ENCODE data around the gene BIN1.
A peak's percentile ranks its signal among the peaks of the same experiment; 100 is the strongest.

BIN1 gene

GRCh38 chr2:127110985-127111384 is 4.0 kb upstream of the BIN1 start:
- H3K27me3 ChIP-seq (ENCODE audit: control insufficient read depth, insufficient read depth, low read length): peaks cover 6% of the 10 kb centered on the region
- H3K4me3 ChIP-seq (ENCODE audit: low read depth, low read length): no peak overlapping the region
- no peaks in the 10 kb centered on the region for H3K36me3 ChIP-seq (ENCODE audit: control insufficient read depth, insufficient read depth, low read length)
- no peak overlapping the region for H3K9ac ChIP-seq (ENCODE audit: low read depth, low read length)
- peaks cover 5% of the 10 kb centered on the region for H3K4me1 ChIP-seq (ENCODE audit: control insufficient read depth, insufficient read depth, low read length)
- H3K9me3 ChIP-seq (ENCODE audit: control insufficient read depth, insufficient read depth, low read length): no peaks in the 10 kb centered on the region

- no peaks in the 10 kb centered on the region for H3K36me3 ChIP-seq (ENCODE audit: control insufficient read depth, insufficient read depth, low read length)
- peaks cover 6% of the 10 kb centered on the region for H3K27me3 ChIP-seq (ENCODE audit: control insufficient read depth, insufficient read depth, low read length)
- H3K9me3 ChIP-seq (ENCODE audit: control insufficient read depth, insufficient read depth, low read length): no peaks in the 10 kb centered on the region
- peaks cover 9% of the 10 kb centered on the region for H3K4me1 ChIP-seq (ENCODE audit: control insufficient read depth, insufficient read depth, low read length)
- no peak overlapping the region for H3K9ac ChIP-seq (ENCODE audit: low read depth, low read length)
- H3K4me3 ChIP-seq (ENCODE audit: low read depth, low read length): peak overlapping the region; percentile 79
These were observed 1.2 kb upstream of the BIN1 start for GRCh38 chr2:127108090-127108523.

GRCh38 chr2:127107622-127107999 is 657 bp upstream of the BIN1 start:
- no peak overlapping the region for H3K9ac ChIP-seq (ENCODE audit: low read depth, low read length)

GRCh38 chr2:127106457-127106990 is 430 bp downstream of the BIN1 start:
- Histone ChIP-seq H3K4me3 (ENCODE audit: low read depth, low read length) (peak overlapping the region; percentile 79), H3K4me1 (ENCODE audit: control insufficient read depth, insufficient read depth, low read length) (peaks cover 9% of the 10 kb centered on the region), H3K27me3 (ENCODE audit: control insufficient read depth, insufficient read depth, low read length) (peaks cover 6% of the 10 kb centered on the region), H3K36me3 (ENCODE audit: control insufficient read depth, insufficient read depth, low read length) (no peaks in the 10 kb centered on the region), H3K9ac (ENCODE audit: low read depth, low read length) (peak overlapping the region; percentile 65), H3K9me3 (ENCODE audit: control insufficient read depth, insufficient read depth, low read length) (no peaks in the 10 kb centered on the region)

More at GRCh38 chr2:127107622-127107999, 657 bp upstream of the BIN1 start:
- Histone ChIP-seq H3K9me3 (ENCODE audit: control insufficient read depth, insufficient read depth, low read length) (no peaks in the 10 kb centered on the region), H3K36me3 (ENCODE audit: control insufficient read depth, insufficient read depth, low read length) (no peaks in the 10 kb centered on the region), H3K4me1 (ENCODE audit: control insufficient read depth, insufficient read depth, low read length) (peaks cover 9% of the 10 kb centered on the region), H3K4me3 (ENCODE audit: low read depth, low read length) (peak overlapping the region; percentile 79), H3K27me3 (ENCODE audit: control insufficient read depth, insufficient read depth, low read length) (peaks cover 6% of the 10 kb centered on the region)

- Histone ChIP-seq H3K4me3 (ENCODE audit: low read depth, low read length) (peak overlapping the region; percentile 79), H3K9me3 (ENCODE audit: control insufficient read depth, insufficient read depth, low read length) (no peaks in the 10 kb centered on the region), H3K36me3 (ENCODE audit: control insufficient read depth, insufficient read depth, low read length) (no peaks in the 10 kb centered on the region), H3K27me3 (ENCODE audit: control insufficient read depth, insufficient read depth, low read length) (peaks cover 6% of the 10 kb centered on the region), H3K4me1 (ENCODE audit: control insufficient read depth, insufficient read depth, low read length) (peaks cover 9% of the 10 kb centered on the region), H3K9ac (ENCODE audit: low read depth, low read length) (peak overlapping the region; percentile 65)
These were observed 1.1 kb downstream of the BIN1 start for GRCh38 chr2:127105656-127106456.

- Histone ChIP-seq H3K4me1 (ENCODE audit: control insufficient read depth, insufficient read depth, low read length) (peaks cover 9% of the 10 kb centered on the region), H3K9me3 (ENCODE audit: control insufficient read depth, insufficient read depth, low read length) (no peaks in the 10 kb centered on the region), H3K9ac (ENCODE audit: low read depth, low read length) (peak overlapping the region; percentile 37), H3K36me3 (ENCODE audit: control insufficient read depth, insufficient read depth, low read length) (no peaks in the 10 kb centered on the region), H3K27me3 (ENCODE audit: control insufficient read depth, insufficient read depth, low read length) (peaks cover 6% of the 10 kb centered on the region), H3K4me3 (ENCODE audit: low read depth, low read length) (peak overlapping the region; percentile 79)
These were observed 1.9 kb downstream of the BIN1 start for GRCh38 chr2:127104881-127105655.

- no peak overlapping the region for H3K4me3 ChIP-seq (ENCODE audit: low read depth, low read length)
- no peaks in the 10 kb centered on the region for H3K36me3 ChIP-seq (ENCODE audit: control insufficient read depth, insufficient read depth, low read length)
- H3K4me1 ChIP-seq (ENCODE audit: control insufficient read depth, insufficient read depth, low read length): peaks cover 9% of the 10 kb centered on the region
- H3K27me3 ChIP-seq (ENCODE audit: control insufficient read depth, insufficient read depth, low read length): peaks cover 4% of the 10 kb centered on the region
- H3K9me3 ChIP-seq (ENCODE audit: control insufficient read depth, insufficient read depth, low read length): no peaks in the 10 kb centered on the region
- H3K9ac ChIP-seq (ENCODE audit: low read depth, low read length): no peak overlapping the region
These were observed 2.7 kb downstream of the BIN1 start for GRCh38 chr2:127104166-127104660.

GRCh38 chr2:127103243-127104165 is 3.5 kb downstream of the BIN1 start:
- no peak overlapping the region for H3K9ac ChIP-seq (ENCODE audit: low read depth, low read length)
- H3K27me3 ChIP-seq (ENCODE audit: control insufficient read depth, insufficient read depth, low read length): peaks cover 3% of the 10 kb centered on the region
- H3K4me3 ChIP-seq (ENCODE audit: low read depth, low read length): no peak overlapping the region
- H3K9me3 ChIP-seq (ENCODE audit: control insufficient read depth, insufficient read depth, low read length): no peaks in the 10 kb centered on the region
- H3K36me3 ChIP-seq (ENCODE audit: control insufficient read depth, insufficient read depth, low read length): no peaks in the 10 kb centered on the region
- peaks cover 9% of the 10 kb centered on the region for H3K4me1 ChIP-seq (ENCODE audit: control insufficient read depth, insufficient read depth, low read length)

- no peak overlapping the region for H3K4me3 ChIP-seq (ENCODE audit: low read depth, low read length)
- H3K36me3 ChIP-seq (ENCODE audit: control insufficient read depth, insufficient read depth, low read length): no peaks in the 10 kb centered on the region
- peaks cover 4% of the 10 kb centered on the region for H3K4me1 ChIP-seq (ENCODE audit: control insufficient read depth, insufficient read depth, low read length)
- H3K27me3 ChIP-seq (ENCODE audit: control insufficient read depth, insufficient read depth, low read length): no peaks in the 10 kb centered on the region
- no peak overlapping the region for H3K9ac ChIP-seq (ENCODE audit: low read depth, low read length)
- H3K9me3 ChIP-seq (ENCODE audit: control insufficient read depth, insufficient read depth, low read length): no peaks in the 10 kb centered on the region
These were observed 4.3 kb downstream of the BIN1 start for GRCh38 chr2:127102521-127103242.

- peaks cover 4% of the 10 kb centered on the region for H3K4me1 ChIP-seq (ENCODE audit: control insufficient read depth, insufficient read depth, low read length)
- H3K9ac ChIP-seq (ENCODE audit: low read depth, low read length): no peak overlapping the region
- H3K36me3 ChIP-seq (ENCODE audit: control insufficient read depth, insufficient read depth, low read length): no peaks in the 10 kb centered on the region
- H3K27me3 ChIP-seq (ENCODE audit: control insufficient read depth, insufficient read depth, low read length): no peaks in the 10 kb centered on the region
- no peaks in the 10 kb centered on the region for H3K9me3 ChIP-seq (ENCODE audit: control insufficient read depth, insufficient read depth, low read length)
- no peak overlapping the region for H3K4me3 ChIP-seq (ENCODE audit: low read depth, low read length)
These were observed 5.0 kb downstream of the BIN1 start for GRCh38 chr2:127101756-127102477.
